Liver (tissue), 3 donors: ENCODE results near the gene COPS2.

Experiments
- JUND ChIP-seq, 2 donors: IDR thresholded peaks; 2 replicates each; pipeline ENCODE4 v1.6.1; 2016; ENCODE audit warnings: antibody characterized with exemption in 2 of 2
- RXRA ChIP-seq, 2 donors: IDR thresholded peaks; 2 replicates each; pipeline ENCODE4 v1.6.1; 2017 to 2018; ENCODE audit warnings: antibody characterized with exemption in 2 of 2, mild to moderate bottlenecking in 1 of 2
- TAF1 ChIP-seq: conservative IDR thresholded peaks from 2 replicates; pipeline ENCODE4 v1.6.1; 2016; ENCODE audit warnings: antibody characterized with exemption, mild to moderate bottlenecking
- YY1 ChIP-seq: IDR thresholded peaks from 2 replicates; pipeline ENCODE4 v1.6.1; 2016; ENCODE audit warnings: antibody characterized with exemption, mild to moderate bottlenecking
- TF ChIP-seq, protein P1 (sequence below): fragments of 150-350 bp; IDR thresholded peaks from 2 replicates; pipeline ENCODE4 v1.5.1; 2017; ENCODE audit warnings: improper control_type of control experiment, low read depth, low read length; ENCODE audit not compliant: missing input control
- TF ChIP-seq, protein P2 (sequence below): IDR thresholded peaks from 2 replicates; pipeline ENCODE4 v1.6.1; 2016; ENCODE audit warnings: antibody characterized with exemption
- TF ChIP-seq, protein P3 (sequence below): IDR thresholded peaks from 2 replicates; pipeline ENCODE4 v1.6.1; 2016; ENCODE audit warnings: antibody characterized with exemption
- donor health status: healthy.
- donor health status: healthy.

DNA sequence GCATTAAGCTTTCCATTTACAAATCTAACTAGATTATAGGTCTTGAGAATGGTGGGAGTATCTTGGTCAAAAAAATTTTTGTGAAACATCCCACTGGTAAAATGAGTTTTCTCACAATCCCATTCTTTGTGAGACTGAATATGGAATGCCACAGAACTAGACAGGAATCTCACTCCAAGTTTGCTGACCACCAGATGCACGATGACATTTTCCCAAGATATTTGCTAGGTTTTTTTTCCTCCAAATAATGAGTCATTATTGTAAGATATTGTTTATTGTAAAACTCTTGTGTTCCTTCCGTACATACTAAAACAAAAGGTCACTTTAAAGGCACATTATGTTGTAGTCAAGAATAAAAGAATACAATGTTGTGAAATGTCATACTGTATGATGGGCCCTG lies 53.9 kb downstream of the COPS2 start:
- TF ChIP-seq, protein P1, sequence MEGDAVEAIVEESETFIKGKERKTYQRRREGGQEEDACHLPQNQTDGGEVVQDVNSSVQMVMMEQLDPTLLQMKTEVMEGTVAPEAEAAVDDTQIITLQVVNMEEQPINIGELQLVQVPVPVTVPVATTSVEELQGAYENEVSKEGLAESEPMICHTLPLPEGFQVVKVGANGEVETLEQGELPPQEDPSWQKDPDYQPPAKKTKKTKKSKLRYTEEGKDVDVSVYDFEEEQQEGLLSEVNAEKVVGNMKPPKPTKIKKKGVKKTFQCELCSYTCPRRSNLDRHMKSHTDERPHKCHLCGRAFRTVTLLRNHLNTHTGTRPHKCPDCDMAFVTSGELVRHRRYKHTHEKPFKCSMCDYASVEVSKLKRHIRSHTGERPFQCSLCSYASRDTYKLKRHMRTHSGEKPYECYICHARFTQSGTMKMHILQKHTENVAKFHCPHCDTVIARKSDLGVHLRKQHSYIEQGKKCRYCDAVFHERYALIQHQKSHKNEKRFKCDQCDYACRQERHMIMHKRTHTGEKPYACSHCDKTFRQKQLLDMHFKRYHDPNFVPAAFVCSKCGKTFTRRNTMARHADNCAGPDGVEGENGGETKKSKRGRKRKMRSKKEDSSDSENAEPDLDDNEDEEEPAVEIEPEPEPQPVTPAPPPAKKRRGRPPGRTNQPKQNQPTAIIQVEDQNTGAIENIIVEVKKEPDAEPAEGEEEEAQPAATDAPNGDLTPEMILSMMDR, result no peak
- TF ChIP-seq JUND (IDR thresholded peaks at IDR 0.05) (no peak), TAF1 (no peak), YY1 (no peak), RXRA (IDR thresholded peaks at IDR 0.05) (no peak)
- TF ChIP-seq, protein P2, sequence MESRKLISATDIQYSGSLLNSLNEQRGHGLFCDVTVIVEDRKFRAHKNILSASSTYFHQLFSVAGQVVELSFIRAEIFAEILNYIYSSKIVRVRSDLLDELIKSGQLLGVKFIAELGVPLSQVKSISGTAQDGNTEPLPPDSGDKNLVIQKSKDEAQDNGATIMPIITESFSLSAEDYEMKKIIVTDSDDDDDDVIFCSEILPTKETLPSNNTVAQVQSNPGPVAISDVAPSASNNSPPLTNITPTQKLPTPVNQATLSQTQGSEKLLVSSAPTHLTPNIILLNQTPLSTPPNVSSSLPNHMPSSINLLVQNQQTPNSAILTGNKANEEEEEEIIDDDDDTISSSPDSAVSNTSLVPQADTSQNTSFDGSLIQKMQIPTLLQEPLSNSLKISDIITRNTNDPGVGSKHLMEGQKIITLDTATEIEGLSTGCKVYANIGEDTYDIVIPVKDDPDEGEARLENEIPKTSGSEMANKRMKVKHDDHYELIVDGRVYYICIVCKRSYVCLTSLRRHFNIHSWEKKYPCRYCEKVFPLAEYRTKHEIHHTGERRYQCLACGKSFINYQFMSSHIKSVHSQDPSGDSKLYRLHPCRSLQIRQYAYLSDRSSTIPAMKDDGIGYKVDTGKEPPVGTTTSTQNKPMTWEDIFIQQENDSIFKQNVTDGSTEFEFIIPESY, result no peak
- TF ChIP-seq, protein P3, sequence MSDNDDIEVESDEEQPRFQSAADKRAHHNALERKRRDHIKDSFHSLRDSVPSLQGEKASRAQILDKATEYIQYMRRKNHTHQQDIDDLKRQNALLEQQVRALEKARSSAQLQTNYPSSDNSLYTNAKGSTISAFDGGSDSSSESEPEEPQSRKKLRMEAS, result no peak
